HG03558 (cell line): ENCODE measurements around the gene U2SURP.
"Not testable (repeated sequence)": the region's sequence is repeated elsewhere in the genome, so short reads cannot be mapped to it uniquely, and the experiment has no call there.

Source experiments
- ATAC-seq: cut with Tn5 transposase; IDR thresholded peaks from one replicate; pipeline ENCODE4 v1.9.1; 2021; ENCODE audit warnings: moderate number of reproducible peaks; ENCODE audit not compliant: unreplicated experiment; ENCODE audit errors: extremely low read depth

Gene U2SURP

DNA sequence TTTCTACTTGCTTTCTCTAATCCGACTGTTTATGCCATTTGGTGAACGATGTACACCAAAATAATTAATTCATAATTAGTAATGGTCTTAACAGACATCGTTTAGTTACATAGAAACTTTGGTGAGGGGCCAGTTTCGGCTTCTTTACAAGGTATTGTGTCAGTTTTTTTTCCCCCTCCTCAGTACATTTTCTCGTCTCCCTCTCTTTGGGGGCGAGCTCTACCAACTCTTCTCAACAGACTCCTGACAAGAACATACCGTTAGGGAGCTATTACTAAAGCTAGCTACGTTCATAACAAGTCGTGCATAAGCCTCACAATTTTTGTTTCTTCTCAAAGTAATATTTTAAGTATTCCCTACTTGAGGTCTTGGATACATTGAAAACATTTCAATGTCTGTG lies 1.4 kb downstream of the U2SURP start:
- ATAC-seq: no peak

- ATAC-seq: no peak
Observed at GRCh38 chr3:143004823-143005222, 3.5 kb downstream of the U2SURP start.

DNA sequence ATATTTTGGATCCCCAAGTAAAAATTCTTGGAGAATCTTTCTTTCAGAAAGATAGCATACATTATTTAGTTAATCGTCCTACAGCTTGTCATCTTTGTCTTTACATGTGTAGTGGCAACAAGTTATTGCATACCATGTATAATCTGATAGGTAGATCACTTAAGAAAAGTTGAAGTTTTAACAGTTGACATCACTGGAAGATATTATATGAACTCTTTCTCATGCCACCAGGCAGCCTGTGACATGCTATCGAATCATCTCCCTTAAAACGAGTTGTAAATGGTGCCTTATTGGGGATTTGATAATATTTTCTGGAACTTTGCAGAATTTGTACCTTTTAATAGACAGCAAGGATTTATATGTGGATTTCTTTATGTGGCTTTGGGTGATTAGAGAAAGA lies 8.7 kb downstream of the U2SURP start:
- no peak for ATAC-seq

DNA sequence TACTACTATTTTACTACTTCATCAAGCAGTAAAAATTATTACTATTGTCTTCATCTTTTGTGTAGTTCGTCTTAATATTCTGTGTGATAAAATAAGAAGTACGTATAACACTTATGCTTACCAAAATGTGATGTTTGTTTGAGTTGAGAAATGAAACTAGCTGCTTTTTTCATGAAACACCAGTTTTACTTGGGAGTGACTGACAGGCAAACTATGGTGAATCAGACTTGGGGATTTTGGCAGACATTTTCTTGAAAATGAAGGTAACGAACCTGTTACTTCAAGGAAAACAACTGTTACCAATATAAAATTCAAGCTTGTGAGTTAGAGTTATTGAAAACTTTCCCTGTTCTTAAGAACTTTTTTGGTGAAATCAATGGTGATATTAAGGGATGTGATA lies 10.3 kb downstream of the U2SURP start:
- no peak for ATAC-seq

DNA sequence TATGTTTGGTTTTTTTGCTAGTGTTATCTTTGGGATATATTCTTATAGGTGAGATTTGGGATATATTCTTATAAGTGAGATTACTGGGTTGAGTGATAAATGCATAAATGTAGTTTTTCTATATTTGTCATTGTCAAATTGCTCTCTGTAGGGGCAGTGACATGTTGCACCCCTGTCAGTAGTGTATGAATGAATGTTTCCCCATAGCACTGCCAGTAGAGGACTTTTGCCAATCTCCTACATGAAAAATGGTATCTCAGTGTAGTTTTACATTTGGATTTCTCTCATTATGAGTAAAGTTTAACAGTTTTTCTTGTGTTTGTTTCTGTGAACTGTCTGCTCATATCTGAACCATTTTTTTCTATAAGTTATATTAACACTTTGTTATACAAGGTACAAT lies 13.6 kb downstream of the U2SURP start:
- ATAC-seq: no peak

DNA sequence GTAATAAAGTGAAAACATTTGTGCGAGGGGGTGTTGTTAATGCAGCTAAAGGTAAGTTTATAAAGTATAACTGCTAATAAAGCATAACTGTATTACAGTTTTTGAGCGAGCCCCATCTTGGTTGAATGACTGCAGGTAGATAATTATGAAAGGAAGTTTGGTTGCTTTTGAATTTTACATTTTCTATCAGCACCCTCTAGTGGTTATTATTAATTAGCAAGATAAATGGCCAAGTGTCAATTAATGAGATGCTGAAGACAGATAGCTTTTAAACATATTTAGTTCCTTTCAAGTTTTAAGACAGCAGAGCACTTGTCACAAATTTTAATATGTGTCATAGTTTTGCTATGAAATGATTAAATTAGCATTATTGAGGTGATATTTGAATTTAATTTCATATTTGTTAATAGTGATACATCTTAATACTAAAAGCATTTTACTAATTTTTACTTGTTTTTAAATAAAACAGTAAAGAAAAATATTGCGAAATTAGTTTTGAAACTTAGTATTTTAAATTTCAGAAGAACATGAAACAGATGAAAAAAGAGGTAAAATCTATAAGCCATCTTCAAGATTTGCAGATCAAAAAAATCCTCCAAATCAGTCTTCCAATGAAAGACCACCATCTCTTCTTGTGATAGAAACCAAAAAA lies 15.1 kb downstream of the U2SURP start:
- no peak for ATAC-seq

- ATAC-seq: no peak
Observed at GRCh38 chr3:143024351-143024960, 23.1 kb downstream of the U2SURP start.

DNA sequence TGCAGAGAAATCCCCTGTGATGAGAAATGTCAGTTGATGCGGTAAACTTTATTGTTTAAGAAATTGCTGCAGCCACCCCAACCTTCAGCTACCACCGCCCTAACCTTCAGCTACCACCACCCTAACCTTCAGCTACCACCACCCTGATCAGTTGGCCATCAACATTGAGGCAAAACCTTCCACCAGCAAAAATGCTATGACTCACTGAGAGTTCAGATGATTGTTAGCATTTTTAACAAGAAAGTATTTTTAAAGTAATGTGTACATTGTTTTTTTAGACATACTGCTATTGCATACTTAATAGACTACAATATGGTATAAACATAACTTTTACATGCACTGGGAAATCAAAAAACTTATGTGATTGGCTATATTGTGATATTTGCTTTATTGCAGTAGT lies 30.0 kb downstream of the U2SURP start:
- no peak for ATAC-seq

GRCh38 chr3:143031796-143032387 lies 30.5 kb downstream of the U2SURP start:
- not testable (repeated sequence) for ATAC-seq

DNA sequence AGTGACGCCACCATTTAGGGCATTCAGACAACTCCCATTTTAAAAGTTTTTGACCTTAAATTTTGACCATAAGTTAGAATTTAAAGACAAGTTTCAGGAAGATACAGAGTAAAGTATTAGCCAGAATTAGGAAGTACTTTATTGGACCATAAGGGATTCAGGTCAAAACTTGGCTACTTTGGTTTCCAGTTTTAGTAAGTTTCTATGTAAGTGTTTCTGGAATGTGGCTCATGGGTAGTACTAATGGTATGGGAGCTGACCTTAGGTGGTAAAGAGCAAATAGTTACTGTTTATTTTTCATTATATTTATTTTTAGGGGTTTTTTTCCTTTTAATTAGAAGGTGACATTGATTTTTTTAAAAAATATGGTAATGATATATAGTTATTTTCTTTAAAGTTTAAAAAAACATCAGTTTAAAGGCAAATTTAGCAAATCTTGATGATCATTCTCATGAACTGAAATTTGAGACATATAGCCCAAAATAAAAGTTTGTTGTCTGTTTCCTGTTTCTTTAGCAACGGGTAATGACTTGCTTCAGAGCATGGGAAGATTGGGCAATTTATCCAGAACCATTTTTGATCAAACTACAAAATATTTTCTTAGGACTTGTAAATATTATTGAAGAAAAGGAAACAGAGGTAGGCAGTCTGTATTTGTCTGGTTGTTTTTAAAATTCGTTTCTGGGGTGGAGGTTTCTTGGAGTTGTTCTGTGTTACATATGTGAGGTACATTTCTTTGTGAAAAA lies 34.3 kb downstream of the U2SURP start:
- ATAC-seq: no peak

DNA sequence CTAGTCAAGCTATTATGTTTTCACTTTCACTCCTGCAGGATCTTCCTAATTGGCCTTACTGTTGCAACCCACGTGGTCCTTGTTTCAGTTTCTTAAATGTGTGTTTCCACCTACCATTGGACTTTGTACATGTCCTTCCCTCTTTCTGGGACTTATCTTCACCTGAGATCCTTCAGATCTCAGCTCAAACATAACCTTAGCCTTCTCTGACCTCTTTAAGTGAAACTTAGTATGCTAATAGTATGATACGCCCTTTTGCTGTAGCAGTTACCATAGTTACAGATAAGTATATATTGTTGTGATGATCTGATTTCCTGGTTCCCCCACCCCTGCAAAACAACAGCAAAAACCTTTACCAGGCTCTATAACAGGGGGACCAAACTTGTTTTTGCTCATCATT lies 35.2 kb downstream of the U2SURP start:
- no peak for ATAC-seq

DNA sequence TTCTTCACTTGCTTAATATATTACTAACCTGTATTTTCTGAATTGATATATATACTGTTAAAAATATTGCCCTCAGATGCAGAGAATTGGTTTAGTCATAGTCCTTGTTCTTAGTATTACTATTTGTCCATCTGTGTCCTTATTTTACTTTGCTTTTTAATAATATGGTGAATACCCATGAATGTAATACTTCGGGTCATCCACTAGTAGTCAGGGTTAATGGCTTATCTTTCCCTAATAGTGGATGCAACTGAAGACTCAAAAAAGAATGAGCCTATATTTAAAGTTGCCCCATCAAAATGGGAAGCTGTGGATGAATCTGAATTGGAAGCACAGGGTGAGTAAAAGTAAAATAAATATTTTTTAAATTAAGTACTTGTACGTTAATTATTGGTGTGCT lies 36.5 kb downstream of the U2SURP start:
- no peak for ATAC-seq

DNA sequence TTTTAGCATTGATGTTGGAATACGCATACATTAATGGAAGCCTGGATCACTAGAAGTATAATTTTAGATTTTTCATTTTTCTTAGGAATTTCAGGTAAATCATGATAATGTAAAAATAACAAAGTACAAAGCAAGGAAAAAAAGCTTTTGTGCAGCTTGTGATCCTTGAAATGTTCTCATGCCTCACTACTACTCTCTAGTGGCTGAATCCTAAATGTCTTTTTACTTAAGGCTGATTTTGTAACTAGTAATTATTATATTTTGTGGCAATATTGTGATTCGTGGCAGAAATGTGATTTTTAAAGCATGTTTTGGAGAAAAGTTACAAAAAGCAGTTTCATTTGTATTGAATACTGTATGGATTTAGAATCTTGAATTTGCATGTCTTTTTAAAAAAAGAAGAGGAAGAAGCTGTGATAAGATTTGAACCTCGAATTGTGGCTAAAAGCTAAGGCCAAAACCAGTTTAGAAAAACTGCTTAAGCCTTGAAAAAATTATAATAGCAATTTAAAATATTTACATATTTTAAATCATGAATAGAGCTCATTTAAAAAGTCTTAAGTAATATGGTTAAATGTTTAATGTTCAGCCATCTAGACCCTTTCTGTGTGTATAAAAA lies 39.0 kb downstream of the U2SURP start:
- no peak for ATAC-seq

DNA sequence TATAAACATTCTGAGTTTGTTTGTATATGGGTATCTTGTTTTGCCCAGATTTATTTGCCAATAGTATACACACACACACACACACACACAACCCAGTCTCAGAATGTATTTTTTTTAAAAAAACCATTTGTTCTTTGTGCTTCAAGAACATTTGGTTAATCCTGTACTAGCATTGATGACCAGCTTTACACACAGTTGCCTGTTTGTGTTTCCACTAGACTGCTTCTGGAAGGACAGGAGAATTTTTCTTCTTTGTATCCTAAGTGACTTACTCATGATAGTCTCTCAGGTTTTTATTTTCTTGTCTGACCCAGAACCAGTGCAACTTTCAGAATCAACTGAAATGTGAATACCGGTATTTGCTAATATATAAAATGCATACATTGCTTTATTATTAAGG lies 40.5 kb downstream of the U2SURP start:
- ATAC-seq: no peak

GRCh38 chr3:143045639-143046038 lies 44.3 kb downstream of the U2SURP start:
- no peak for ATAC-seq

- ATAC-seq: not testable (repeated sequence)
Observed at GRCh38 chr3:143046075-143046474, 44.7 kb downstream of the U2SURP start.

- no peak for ATAC-seq
Observed at GRCh38 chr3:143054011-143054410, 52.6 kb downstream of the U2SURP start.

- ATAC-seq: no peak
Observed at GRCh38 chr3:143056372-143056771, 55.0 kb downstream of the U2SURP start.

DNA sequence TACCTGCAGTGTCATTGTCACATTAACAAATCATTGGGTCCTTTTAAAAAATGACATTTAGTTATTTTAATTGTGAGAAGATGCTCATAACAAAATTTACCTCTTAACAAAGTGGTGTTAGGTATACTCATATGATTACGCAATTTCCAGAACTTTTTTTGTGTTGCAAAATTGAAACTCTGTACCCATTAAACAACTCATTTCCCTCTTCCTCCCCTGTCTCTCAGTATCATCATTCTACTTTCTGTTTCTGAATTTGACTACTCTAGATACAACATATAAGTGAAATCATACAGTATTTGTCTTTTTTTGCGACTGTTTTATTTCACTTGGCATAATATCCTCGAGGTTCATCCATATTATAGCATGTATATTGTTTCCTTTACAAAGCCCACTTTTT lies 59.5 kb downstream of the U2SURP start:
- ATAC-seq: peak; percentile 93

GRCh38 chr3:143063018-143063417 lies 61.6 kb downstream of the U2SURP start:
- ATAC-seq: no peak

DNA sequence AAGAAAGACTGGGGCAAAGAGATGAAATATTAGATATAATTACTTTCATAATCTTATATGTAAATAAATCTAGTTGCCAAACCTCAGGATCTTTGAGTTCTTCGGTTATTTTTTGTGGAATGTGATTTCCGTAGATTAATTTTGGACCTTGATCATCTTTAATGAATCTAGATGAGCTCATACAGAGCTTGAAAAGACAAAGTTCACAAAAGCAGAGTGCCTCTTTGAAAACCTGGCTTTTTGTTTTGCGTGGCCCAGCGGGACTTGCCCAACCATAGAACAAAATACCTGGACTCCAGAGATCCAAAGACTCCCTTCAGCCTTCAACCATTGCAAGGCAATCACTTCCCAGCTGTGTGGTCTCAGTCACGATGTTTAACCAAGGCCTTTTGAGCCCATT lies 63.4 kb downstream of the U2SURP start:
- ATAC-seq: no peak
